ACC112 (cell line): ENCODE measurements around the gene CREG2.

Source experiments
- H2AFZ ChIP-seq: fragments of 200-600 bp; sonication (generic); one replicate; pipeline ENCODE4 v1.6.0; 2017; ENCODE audit warnings: antibody characterized with exemption, low read length; ENCODE audit not compliant: unreplicated experiment
- H3K27ac ChIP-seq: fragments of 200-600 bp; sonication (generic); 2 replicates; pipeline ENCODE4 v1.5.1; 2014; ENCODE audit warnings: low read depth, mild to moderate bottlenecking, antibody characterized with exemption, low read length, moderate library complexity
- H3K27me3 ChIP-seq: fragments of 200-600 bp; sonication (generic); 2 replicates; pipeline ENCODE4 v1.6.1; 2014; ENCODE audit warnings: mild to moderate bottlenecking, antibody characterized with exemption, low read length, moderate library complexity, mixed read lengths; ENCODE audit not compliant: insufficient read depth
- H3K36me3 ChIP-seq: fragments of 200-600 bp; sonication (generic); 2 replicates; pipeline ENCODE4 v1.6.1; 2016; ENCODE audit warnings: mild to moderate bottlenecking, antibody characterized with exemption, low read length, moderate library complexity, mixed read lengths; ENCODE audit not compliant: insufficient read depth
- H3K4me1 ChIP-seq: fragments of 200-600 bp; sonication (generic); one replicate; pipeline ENCODE4 v1.6.1; 2016; ENCODE audit warnings: low read length, mixed read lengths; ENCODE audit not compliant: insufficient read depth, unreplicated experiment, control insufficient read depth
- H3K4me3 ChIP-seq: fragments of 200-600 bp; sonication (generic); 2 replicates; pipeline ENCODE4 v1.5.1; 2014; ENCODE audit warnings: mild to moderate bottlenecking, low read depth, low read length
- H3K79me2 ChIP-seq: fragments of 200-600 bp; sonication (generic); one replicate; pipeline ENCODE4 v1.6.0; 2016; ENCODE audit warnings: low read length; ENCODE audit not compliant: control insufficient read depth, unreplicated experiment, insufficient read depth

Gene CREG2

GRCh38 chr2:101297383-101297782, 89.9 kb downstream of the CREG2 start:
- peaks cover 86% of the 10 kb centered on the region for H3K79me2 ChIP-seq
- H3K4me3 ChIP-seq = no peak overlapping the region
- H3K27ac ChIP-seq = no peak overlapping the region
- H3K4me1 ChIP-seq = peaks cover 13% of the 10 kb centered on the region
- H2AFZ ChIP-seq = no peak overlapping the region
- H3K36me3 ChIP-seq = peaks cover 13% of the 10 kb centered on the region; the same call in 1 of the 2 replicates
- no peaks in the 10 kb centered on the region for H3K27me3 ChIP-seq

DNA sequence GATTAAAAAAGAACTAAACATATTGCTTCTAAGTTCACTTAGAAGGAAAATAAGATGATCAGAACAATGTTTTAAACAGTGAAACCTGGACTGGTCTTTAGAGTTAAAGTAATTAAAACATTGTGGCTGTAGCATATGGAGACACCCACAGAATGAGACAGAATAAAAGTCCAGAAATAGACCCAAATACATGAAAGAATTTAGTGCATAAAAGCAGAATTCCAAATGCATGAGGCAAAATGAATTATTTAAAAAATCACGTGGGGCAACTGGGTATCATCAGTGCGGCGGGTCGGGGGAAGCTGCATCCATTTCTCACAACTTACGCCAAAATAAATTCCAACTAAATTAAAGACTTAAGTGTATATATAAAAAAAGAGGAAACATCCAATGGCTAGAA, 90.9 kb downstream of the CREG2 start:
- H3K36me3 ChIP-seq = peaks cover 18% of the 10 kb centered on the region
- no peaks in the 10 kb centered on the region for H3K27me3 ChIP-seq
- peaks cover 13% of the 10 kb centered on the region for H3K4me1 ChIP-seq
- H3K79me2 ChIP-seq = peaks cover 79% of the 10 kb centered on the region
- no peak overlapping the region for H3K4me3 ChIP-seq
- no peak overlapping the region for H3K27ac ChIP-seq
- no peak overlapping the region for H2AFZ ChIP-seq

GRCh38 chr2:101295895-101296294, 91.4 kb downstream of the CREG2 start:
- peaks cover 74% of the 10 kb centered on the region for H3K79me2 ChIP-seq
- H3K27ac ChIP-seq = no peak overlapping the region
- no peak overlapping the region for H2AFZ ChIP-seq
- H3K36me3 ChIP-seq = peaks cover 19% of the 10 kb centered on the region
- peaks cover 13% of the 10 kb centered on the region for H3K4me1 ChIP-seq
- H3K4me3 ChIP-seq = no peak overlapping the region
- no peaks in the 10 kb centered on the region for H3K27me3 ChIP-seq
